ENCODE measurements around the gene ZNF827. TPM values are rescaled to one million over a fixed set of nuclear protein-coding genes. Genes with fewer than 3 reads are reported as not detected.

The ZNF827 gene
- total and polyA plus RNA-seq, 2 of the 13 experiments (the other 11 are each of a cell fraction or from before 2014, with no cell fraction given), result 2.8 TPM

DNA sequence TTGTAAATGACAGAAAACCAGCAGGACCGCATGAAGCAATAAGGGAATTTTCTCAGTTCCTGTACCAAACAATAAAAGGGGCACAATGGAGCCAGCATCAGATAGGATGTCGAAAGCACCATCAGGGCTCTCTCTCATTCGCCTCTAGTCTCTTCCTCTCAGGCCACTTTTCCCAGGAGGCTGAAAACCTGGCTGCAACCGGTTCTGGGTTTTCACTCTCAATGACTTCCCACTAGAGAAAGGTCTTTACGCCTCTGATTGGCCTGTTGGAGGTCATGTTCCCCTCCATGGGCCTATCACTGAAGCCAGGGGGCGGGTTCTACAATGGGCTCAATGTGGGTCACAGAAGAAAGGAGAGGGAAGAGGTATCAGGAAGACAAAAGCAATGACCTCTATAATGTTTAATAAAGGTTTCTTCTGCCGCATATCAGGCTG is 29.3 kb downstream of the ZNF827 start (continued):
- TF ChIP-seq, protein P1, sequence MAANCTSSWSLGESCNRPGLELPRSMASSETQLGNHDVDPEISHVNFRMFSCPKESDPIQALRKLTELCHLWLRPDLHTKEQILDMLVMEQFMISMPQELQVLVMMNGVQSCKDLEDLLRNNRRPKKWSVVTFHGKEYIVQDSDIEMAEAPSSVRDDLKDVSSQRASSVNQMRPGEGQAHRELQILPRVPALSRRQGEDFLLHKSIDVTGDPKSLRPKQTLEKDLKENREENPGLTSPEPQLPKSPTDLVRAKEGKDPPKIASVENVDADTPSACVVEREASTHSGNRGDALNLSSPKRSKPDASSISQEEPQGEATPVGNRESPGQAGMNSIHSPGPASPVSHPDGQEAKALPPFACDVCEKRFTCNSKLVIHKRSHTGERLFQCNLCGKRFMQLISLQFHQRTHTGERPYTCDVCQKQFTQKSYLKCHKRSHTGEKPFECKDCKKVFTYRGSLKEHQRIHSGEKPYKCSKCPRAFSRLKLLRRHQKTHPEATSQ (CRISPR knock-in tag; IDR thresholded peaks at IDR 0.05; ENCODE audit: borderline replicate concordance), result no peak
- TF ChIP-seq ZBTB42 (CRISPR knock-in tag; IDR thresholded peaks at IDR 0.05) (no peak), SRSF4 (IDR thresholded peaks at IDR 0.05; ENCODE audit: low read depth, low read length, poor library complexity, severe bottlenecking) (no peak), SMYD3 (CRISPR knock-in tag; IDR thresholded peaks at IDR 0.05) (no peak), ZNF607 (CRISPR knock-in tag; IDR thresholded peaks at IDR 0.05; ENCODE audit: borderline replicate concordance) (no peak), HCFC1 (IDR thresholded peaks at IDR 0.05; ENCODE audit: low read depth, low read length) (no peak), MAFG (CRISPR knock-in tag; IDR thresholded peaks at IDR 0.05) (no peak), ZMAT5 (CRISPR knock-in tag; IDR thresholded peaks at IDR 0.05; ENCODE audit: borderline replicate concordance, low read depth) (no peak), RFX3 (CRISPR knock-in tag; IDR thresholded peaks at IDR 0.05) (no peak)
- TF ChIP-seq, protein P2, sequence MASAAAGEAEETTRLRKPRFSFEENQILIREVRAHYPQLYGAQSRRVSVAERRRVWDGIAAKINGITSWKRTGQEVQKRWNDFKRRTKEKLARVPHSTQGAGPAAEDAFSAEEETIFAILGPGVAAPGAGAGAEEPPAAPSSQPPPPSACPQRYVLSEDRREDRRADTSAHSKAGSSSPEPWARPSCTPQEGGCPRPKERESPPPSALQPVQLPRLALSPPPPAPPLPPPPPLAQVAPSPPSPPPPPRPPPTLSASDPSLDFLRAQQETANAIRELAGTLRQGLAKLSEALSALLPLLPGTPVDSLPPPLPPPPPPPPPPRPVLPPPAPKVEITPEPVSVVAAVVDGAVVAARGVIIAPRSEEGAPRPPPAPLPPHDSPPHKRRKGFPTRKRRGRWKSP (CRISPR knock-in tag; IDR thresholded peaks at IDR 0.05), result no peak

DNA sequence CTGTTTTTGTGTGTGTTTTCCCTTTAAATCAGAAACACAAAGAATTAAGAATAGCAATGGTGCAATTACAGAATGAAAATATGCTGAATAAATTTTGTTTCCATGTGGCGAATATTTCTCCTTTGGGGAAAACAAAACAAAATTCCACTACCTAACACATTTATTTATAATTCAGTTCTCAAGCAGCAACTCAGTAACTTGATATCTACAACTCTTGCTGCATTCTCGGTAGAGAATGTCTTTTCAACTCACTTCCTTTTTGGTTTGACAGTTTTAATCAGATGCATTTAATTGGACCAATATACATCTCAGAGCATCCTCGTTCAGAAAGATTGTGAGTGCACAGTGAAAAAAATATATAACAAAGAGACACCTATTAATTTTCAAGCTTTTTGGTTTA is 30.8 kb downstream of the ZNF827 start:
- intact Hi-C loops (cut with micrococcal nuclease; ENCODE audit: unreplicated experiment) (no loop called here), in situ Hi-C loops (cut with HindIII; ENCODE audit: extremely low pct_ligation_motif_present, low pct_unique_long_range_greater_than_20kb) (no loop called here)
- BruUV-seq (replicated peaks), result no TSS peak
- Histone ChIP-seq H3K36me3 (replicated peaks in 1 of 2; ENCODE audit: control insufficient read depth in 1 of 2, insufficient read depth in 2 of 2, low read length in 2 of 2) (no peaks in the 10 kb centered on the region), H2AFZ (ENCODE audit: low read length) (no peak overlapping the region), H3K27me3 (ENCODE audit: control insufficient read depth in 1 of 2, insufficient read depth in 2 of 2, low read length in 2 of 2) (no peaks in the 10 kb centered on the region), H4K20me1 (ENCODE audit: insufficient read depth, low read length) (no peaks in the 10 kb centered on the region), H3K79me2 (ENCODE audit: insufficient read depth, low read length) (peaks cover 4% of the 10 kb centered on the region), H3K4me2 (ENCODE audit: low read depth, low read length) (no peak overlapping the region), H3K27ac (ENCODE audit: extremely low read length, insufficient read depth, low read length) (no peak overlapping the region), H3K9me3 (ENCODE audit: low read length) (no peaks in the 10 kb centered on the region), H3K9ac (ENCODE audit: insufficient read depth, low read depth, low read length) (no peak overlapping the region), H3K4me3 (replicated peaks in 1 of 3; ENCODE audit: insufficient read depth in 1 of 3, low read depth in 2 of 3, low read length in 3 of 3) (no peak overlapping the region), H3K4me1 (ENCODE audit: insufficient read depth, low read length) (no peaks in the 10 kb centered on the region)
- 97% methylated on average over 3 of the region's 3 CpGs for WGBS (ENCODE audit: low lambda C conversion rate)
- DNase-seq (ENCODE audit: low spot score) (no peak), ATAC-seq (no peak), FAIRE-seq (no peak)
- POLR2A ChIA-PET, result no interaction called here
- CTCF ChIA-PET (ENCODE audit: low intra/inter-chr PET ratio, low total read pairs), result no interaction called here
- TF ChIP-seq SUZ12 (IDR thresholded peaks at IDR 0.05; ENCODE audit: low read depth, low read length) (no peak), LRRFIP1 (CRISPR knock-in tag; conservative IDR thresholded peaks at IDR 0.05) (no peak), JDP2 (CRISPR knock-in tag; IDR thresholded peaks at IDR 0.05; ENCODE audit: borderline replicate concordance) (no peak), HMGXB3 (CRISPR knock-in tag; IDR thresholded peaks at IDR 0.05; ENCODE audit: borderline replicate concordance) (no peak)

All from HepG2 (cell line).